Liver (tissue), 9 donors: ENCODE results near the gene TMTC1. TPM values are rescaled to one million over a fixed set of nuclear protein-coding genes. Genes with fewer than 3 reads are reported as not detected.

Source experiments
- DNase-seq: peaks from one replicate; pipeline ENCODE4 v3.0.0-alpha.2; 2017; ENCODE audit warnings: low spot score
- H3K27ac ChIP-seq, 2 donors: one replicate each; pipeline ENCODE4 v1.7.0; 2013; ENCODE audit warnings: inconsistent platforms in 2 of 2, low read length in 2 of 2, control low read depth in 1 of 2, low read depth in 1 of 2, mild to moderate bottlenecking in 1 of 2
- H3K27me3 ChIP-seq, 4 donors: one replicate each; pipeline versions ENCODE4 v1.6.1 to v1.7.0; 2013; ENCODE audit warnings: low read length in 3 of 4, inconsistent platforms in 1 of 4, mild to moderate bottlenecking in 1 of 4, moderate library complexity in 1 of 4; ENCODE audit not compliant: control insufficient read depth in 4 of 4, insufficient read depth in 4 of 4
- H3K36me3 ChIP-seq, 4 donors: one replicate each; pipeline versions ENCODE4 v1.6.1 to v1.7.0; 2013; ENCODE audit warnings: low read length in 3 of 4, mild to moderate bottlenecking in 3 of 4, low read depth in 1 of 4, moderate library complexity in 1 of 4; ENCODE audit not compliant: control insufficient read depth in 4 of 4, insufficient read depth in 3 of 4
- H3K4me1 ChIP-seq, 4 donors: one replicate each; pipeline versions ENCODE4 v1.6.1 to v1.7.0; 2013; ENCODE audit warnings: low read length in 3 of 4, mild to moderate bottlenecking in 3 of 4, moderate library complexity in 1 of 4; ENCODE audit not compliant: control insufficient read depth in 4 of 4, insufficient read depth in 4 of 4
- H3K4me3 ChIP-seq, 3 donors: one replicate each; pipeline versions ENCODE4 v1.6.1 to v1.7.0; 2013; ENCODE audit warnings: low read length in 3 of 3, control low read depth in 1 of 3, low read depth in 1 of 3, mild to moderate bottlenecking in 1 of 3
- H3K9ac ChIP-seq, 2 donors: one replicate each; pipeline ENCODE4 v1.7.0; 2013; ENCODE audit warnings: low read length in 2 of 2, mild to moderate bottlenecking in 2 of 2, moderate library complexity in 2 of 2, control low read depth in 1 of 2, low read depth in 1 of 2
- H3K9me3 ChIP-seq, 4 donors: one replicate each; pipeline versions ENCODE4 v1.6.1 to v1.7.0; 2013; ENCODE audit warnings: low read length in 3 of 4; ENCODE audit not compliant: control insufficient read depth in 4 of 4
- ATF3 ChIP-seq: IDR thresholded peaks from 2 replicates; pipeline ENCODE4 v1.6.1; 2016; ENCODE audit warnings: antibody characterized with exemption
- CTCF ChIP-seq: fragments of 150-350 bp; IDR thresholded peaks from 2 replicates; pipeline ENCODE4 v1.5.1; 2017; ENCODE audit warnings: improper control_type of control experiment, low read depth, low read length; ENCODE audit not compliant: missing input control
- EGR1 ChIP-seq, 2 donors: IDR thresholded peaks; 2 replicates each; pipeline ENCODE4 v1.6.1; 2016 to 2018; ENCODE audit warnings: antibody characterized with exemption in 2 of 2, low read depth in 2 of 2
- FOXA1 ChIP-seq: IDR thresholded peaks from 2 replicates; pipeline ENCODE4 v1.6.1; 2016; ENCODE audit warnings: antibody characterized with exemption
- HNF4A ChIP-seq, 2 donors: conservative IDR thresholded peaks; 2 replicates each; pipeline ENCODE4 v1.6.1; 2016; ENCODE audit warnings: antibody characterized with exemption in 2 of 2, mild to moderate bottlenecking in 2 of 2
- HNF4G ChIP-seq: IDR thresholded peaks from 2 replicates; pipeline ENCODE4 v1.6.1; 2016; ENCODE audit warnings: antibody characterized with exemption
- JUND ChIP-seq, 2 donors: IDR thresholded peaks; 2 replicates each; pipeline ENCODE4 v1.6.1; 2016; ENCODE audit warnings: antibody characterized with exemption in 2 of 2
- NR2F2 ChIP-seq: IDR thresholded peaks from 2 replicates; pipeline ENCODE4 v1.6.1; 2016; ENCODE audit warnings: antibody characterized with exemption
- RAD21 ChIP-seq, 2 donors: IDR thresholded peaks; 2 replicates each; pipeline ENCODE4 v1.6.1; 2016; ENCODE audit warnings: antibody characterized with exemption in 2 of 2, mild to moderate bottlenecking in 2 of 2
- REST ChIP-seq: IDR thresholded peaks from 2 replicates; pipeline ENCODE4 v1.6.1; 2016; ENCODE audit warnings: antibody characterized with exemption, mild to moderate bottlenecking
- RXRA ChIP-seq, 2 donors: IDR thresholded peaks; 2 replicates each; pipeline ENCODE4 v1.6.1; 2017 to 2018; ENCODE audit warnings: antibody characterized with exemption in 2 of 2, mild to moderate bottlenecking in 1 of 2
- SP1 ChIP-seq: IDR thresholded peaks from 2 replicates; pipeline ENCODE4 v1.6.1; 2018; ENCODE audit warnings: antibody characterized with exemption, mild to moderate bottlenecking
- TAF1 ChIP-seq: conservative IDR thresholded peaks from 2 replicates; pipeline ENCODE4 v1.6.1; 2016; ENCODE audit warnings: antibody characterized with exemption, mild to moderate bottlenecking
- YY1 ChIP-seq: IDR thresholded peaks from 2 replicates; pipeline ENCODE4 v1.6.1; 2016; ENCODE audit warnings: antibody characterized with exemption, mild to moderate bottlenecking
- ZBTB33 ChIP-seq: IDR thresholded peaks from 2 replicates; pipeline ENCODE4 v1.6.1; 2016; ENCODE audit warnings: antibody characterized with exemption
- WGBS: extraction: QIAGEN DNeasy Blood & Tissue Kit; methylation state at CpG from one replicate; pipeline ENCODE4 v1.1.7; 2013; 5-methylcytosine and 5-hydroxymethylcytosine counted together
- polyA plus RNA-seq, 2 donors: library from polyadenylated mRNA; stranded (reverse) in 1 of 2; unstranded in 1 of 2; fragments of 200-250 nt in 1 of 2; fragments of >200 nt in 1 of 2; fragmentation: Nextera tagmentation in 1 of 2; extraction: Ambion mirVana in 1 of 2; gene quantifications; one replicate each; pipeline versions ENCODE4 v1.2.1 to v1.2.3, GENCODE V29; 2013 to 2015
- total RNA-seq, 2 donors: library from RNA; depleted of rRNA; stranded (reverse); fragments of >200 nt; gene quantifications; one replicate each; pipeline ENCODE4 v1.2.3, GENCODE V29; 2014
- donor health status: healthy.
- donor health status: healthy.
- donor health status: healthy.
- donor health status: healthy.
- donor health status: healthy.

Gene TMTC1
- total and polyA plus RNA-seq, 4 donors, result 0.76 to 3.3 (median 2.1) TPM

- DNase-seq, result no peak
- Histone ChIP-seq H3K27ac (no peak overlapping the region), H3K27me3 (no peaks in the 10 kb centered on the region), H3K9ac (no peak overlapping the region), H3K4me3 (no peak overlapping the region), H3K9me3 (no peaks in the 10 kb centered on the region), H3K36me3 (peaks cover 0 to 2% (median 0%) of the 10 kb centered on the region in 4 donors), H3K4me1 (no peaks in the 10 kb centered on the region)
- TF ChIP-seq REST (no peak), RAD21 (IDR thresholded peaks at IDR 0.05) (no peak), CTCF (no peak), HNF4G (no peak), YY1 (no peak), NR2F2 (no peak), EGR1 (IDR thresholded peaks at IDR 0.05; ENCODE audit: low read depth in 2 of 2) (no peak), FOXA1 (no peak), ZBTB33 (no peak), TAF1 (no peak), SP1 (no peak), ATF3 (no peak), RXRA (IDR thresholded peaks at IDR 0.05) (no peak)
Observed at GRCh38 chr12:29799591-29799990, 15.8 kb upstream of the TMTC1 start.

GRCh38 chr12:29797565-29798355, 14.0 kb upstream of the TMTC1 start:
- Histone ChIP-seq H3K4me3 (no peak overlapping the region), H3K36me3 (no peaks in the 10 kb centered on the region), H3K27me3 (no peaks in the 10 kb centered on the region), H3K4me1 (no peaks in the 10 kb centered on the region), H3K9me3 (no peaks in the 10 kb centered on the region), H3K9ac (no peak overlapping the region), H3K27ac (no peak overlapping the region)
- no peak for TF ChIP-seq FOXA1
- TF ChIP-seq REST, result no peak
- no peak for TF ChIP-seq JUND (IDR thresholded peaks at IDR 0.05)
- TF ChIP-seq SP1, result no peak
- TF ChIP-seq ZBTB33, result no peak
- TF ChIP-seq EGR1 (IDR thresholded peaks at IDR 0.05; ENCODE audit: low read depth in 2 of 2), result no peak
- no peak for TF ChIP-seq HNF4A (conservative IDR thresholded peaks at IDR 0.05)
- TF ChIP-seq NR2F2, result no peak
- TF ChIP-seq RXRA (IDR thresholded peaks at IDR 0.05), result no peak
- WGBS, result 80% methylated on average over 2 of the region's 2 CpGs
- DNase-seq, result no peak
